HG03521 (cell line): ENCODE results near the gene CHM.
A peak's percentile ranks its signal among the peaks of the same experiment; 100 is the strongest.
"Not testable (repeated sequence)": the region's sequence is repeated elsewhere in the genome, so short reads cannot be mapped to it uniquely, and the experiment has no call there.

ENCODE experiments used
- ATAC-seq: cut with Tn5 transposase; IDR thresholded peaks from one replicate; pipeline ENCODE4 v1.9.1; 2021; ENCODE audit warnings: mild to moderate bottlenecking, moderate library complexity; ENCODE audit not compliant: unreplicated experiment

Gene CHM

DNA sequence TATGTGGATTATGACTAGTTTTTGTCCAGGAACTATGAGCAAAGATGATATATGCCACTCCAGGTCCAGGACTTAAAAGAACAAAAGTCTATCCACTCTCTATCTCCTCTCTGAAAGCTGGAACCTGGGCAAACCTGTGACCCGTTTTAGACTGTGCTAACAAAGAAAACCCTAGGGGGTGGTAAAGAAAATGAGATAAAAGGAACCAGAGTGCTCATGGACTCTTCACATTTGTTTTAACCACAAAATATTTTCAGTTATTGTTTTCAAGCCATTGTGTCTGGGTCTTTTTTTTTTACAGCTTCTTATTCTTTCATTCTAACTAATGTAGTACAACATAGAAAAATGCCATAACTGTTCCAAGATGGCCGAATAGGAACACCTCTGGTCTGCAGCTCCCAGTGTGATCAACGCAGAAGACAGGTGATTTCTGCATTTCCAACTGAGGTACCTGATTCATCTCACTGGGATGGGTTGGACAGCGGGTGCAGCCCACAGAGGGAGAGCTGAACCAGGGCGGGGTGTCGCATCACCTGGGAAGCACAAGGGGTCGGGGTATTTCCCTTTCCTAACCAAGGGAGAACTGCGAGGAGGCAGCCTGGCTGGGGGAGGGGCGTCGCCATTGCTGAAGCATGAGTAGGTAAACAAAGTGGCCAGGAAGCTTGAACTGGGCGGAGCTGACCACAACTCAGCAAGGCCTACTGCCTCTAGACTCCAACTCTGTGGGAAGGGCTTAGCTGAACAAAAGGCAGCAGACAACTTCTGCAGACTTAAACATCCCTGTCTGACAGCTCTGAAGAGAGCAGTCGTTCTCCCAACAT lies 45.1 kb downstream of the CHM start:
- peak; percentile 54 for ATAC-seq

DNA sequence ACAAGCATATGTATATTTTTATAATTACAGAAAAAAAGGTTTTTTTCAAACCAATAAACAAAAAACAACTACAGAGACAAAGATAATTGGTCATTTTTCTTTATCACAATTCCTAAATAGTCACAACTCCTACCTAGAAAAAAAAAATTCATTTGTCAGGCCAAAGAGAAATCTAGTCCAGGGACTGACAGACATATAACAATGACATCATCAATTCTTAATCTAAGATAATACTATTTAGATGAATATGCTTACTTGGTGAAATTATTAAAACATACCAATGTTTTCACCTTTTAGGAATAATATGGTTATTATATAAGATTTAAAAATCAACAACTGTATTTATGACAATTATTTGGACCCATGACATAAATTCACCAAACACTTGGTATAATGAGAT lies 48.4 kb downstream of the CHM start:
- ATAC-seq, result no peak

DNA sequence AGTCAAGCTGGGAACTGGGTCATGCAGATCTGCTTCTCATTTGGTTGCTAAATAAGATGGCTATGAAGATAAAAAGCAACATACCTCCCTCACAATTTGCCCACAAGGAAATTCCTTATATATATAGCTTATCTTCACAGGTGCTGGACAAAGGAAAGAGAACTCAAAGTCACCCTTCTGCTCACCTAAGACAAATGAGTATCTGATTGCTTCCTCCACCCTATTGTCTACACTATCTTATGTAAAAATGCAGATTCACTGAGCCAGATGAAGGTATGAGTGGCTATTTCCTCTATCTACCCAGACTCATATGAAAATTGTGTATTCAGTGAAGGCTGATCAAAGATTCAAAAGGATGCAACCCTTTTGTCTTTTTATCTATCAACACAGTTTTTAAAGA lies 50.8 kb downstream of the CHM start:
- ATAC-seq, result no peak

DNA sequence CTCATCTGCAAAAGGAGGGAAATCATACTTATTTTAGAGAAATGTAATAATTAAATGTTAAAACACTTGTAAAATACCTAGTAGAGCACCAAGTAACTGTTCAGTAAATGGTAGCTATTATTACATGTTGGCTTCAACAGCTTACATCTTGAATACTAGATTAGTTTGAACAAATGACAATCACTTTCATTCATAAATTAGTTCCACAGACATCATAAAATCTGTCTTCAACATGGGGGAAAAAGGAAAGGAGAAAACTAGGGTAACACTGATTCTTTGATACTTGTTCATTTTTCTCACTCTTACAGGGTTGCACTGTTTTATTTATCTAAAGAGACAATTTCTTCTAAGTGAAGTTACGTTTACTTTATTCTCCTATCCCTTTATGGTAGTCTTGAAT lies 51.7 kb downstream of the CHM start:
- ATAC-seq, result no peak

DNA sequence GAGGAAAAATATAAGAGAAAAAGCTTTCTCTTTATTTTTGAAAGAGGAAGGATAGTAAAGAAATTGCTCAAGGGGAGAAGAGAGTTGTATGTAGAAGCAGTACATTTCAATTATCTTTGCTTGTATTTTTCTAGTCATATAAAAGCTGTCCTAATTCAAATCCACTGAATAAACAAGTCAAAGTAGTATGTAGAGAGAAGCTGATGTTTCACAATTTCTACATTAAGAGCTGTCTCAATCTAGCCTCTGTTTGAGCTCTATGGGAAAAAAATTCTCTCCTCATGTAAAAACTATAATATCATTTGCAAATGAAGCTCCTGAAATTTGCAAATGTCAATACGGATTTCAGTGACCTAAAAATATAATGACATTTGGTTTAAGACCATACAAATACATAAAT lies 52.6 kb downstream of the CHM start:
- no peak for ATAC-seq

DNA sequence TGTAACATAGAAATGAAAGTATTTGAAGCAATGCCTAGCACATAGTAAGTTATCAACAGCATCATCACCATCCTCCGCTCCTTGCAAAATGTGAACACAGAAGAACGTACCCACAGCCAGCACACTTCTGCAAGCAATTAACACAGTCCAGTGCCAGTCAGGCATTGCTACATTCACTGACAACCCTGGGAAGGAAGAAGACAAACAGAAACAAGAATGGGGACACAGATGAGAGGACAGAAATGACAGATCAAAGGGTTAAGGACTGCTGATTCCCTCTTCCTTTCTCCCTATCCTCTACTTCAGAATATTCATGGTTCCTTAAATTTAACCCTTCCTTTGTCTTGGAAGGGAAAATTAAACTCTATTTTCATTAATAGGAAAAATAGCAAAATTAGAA lies 53.1 kb downstream of the CHM start:
- no peak for ATAC-seq

DNA sequence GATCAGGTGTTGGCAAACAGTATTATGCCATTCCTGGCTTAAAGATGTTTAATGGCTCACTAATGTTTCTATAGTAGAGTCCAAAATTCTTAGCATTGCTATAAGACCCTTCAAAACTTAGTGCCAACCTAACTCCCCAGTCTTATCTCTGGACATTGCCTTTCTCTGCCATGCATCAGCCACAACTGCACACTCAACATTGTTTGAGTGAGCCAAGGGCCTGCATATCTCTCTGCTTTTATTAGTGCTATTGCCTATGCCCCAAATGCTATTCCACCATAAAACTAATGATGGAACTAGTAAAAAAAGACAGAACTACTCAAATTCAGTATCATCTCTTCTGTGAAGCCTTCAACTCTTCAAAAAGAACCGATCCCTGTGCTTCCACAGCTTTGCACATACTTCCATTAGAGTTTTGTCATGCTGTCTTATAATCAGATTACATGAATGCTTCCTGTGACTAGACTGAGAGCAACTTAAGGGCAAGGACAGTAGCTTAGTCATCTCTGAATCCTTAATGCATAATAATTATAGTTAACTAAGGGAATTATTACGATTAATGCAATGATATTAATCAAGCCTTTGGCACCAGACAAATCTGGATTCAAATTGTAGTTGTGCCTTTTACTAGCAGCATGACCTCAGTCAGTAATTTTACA lies 53.7 kb downstream of the CHM start:
- no peak for ATAC-seq

DNA sequence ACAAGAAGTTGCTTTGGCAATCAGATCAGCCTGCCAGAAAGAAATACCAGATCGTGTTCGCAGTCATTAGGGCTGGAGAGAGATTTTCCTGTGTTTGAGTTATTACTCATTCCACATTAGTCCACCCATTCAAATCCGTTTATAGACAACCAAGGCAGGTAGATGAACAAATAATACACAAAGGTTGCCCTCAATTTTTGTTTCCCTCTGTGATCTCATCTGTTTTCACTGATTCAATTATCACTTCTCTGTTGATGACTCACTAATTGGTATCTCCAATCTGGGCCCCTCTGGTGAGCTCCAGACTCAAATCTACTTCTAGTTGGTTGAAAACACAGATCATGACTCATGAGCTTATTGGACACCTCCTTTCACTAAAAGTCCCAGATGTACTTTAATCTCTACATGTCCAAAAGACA lies 54.5 kb downstream of the CHM start:
- no peak for ATAC-seq

DNA sequence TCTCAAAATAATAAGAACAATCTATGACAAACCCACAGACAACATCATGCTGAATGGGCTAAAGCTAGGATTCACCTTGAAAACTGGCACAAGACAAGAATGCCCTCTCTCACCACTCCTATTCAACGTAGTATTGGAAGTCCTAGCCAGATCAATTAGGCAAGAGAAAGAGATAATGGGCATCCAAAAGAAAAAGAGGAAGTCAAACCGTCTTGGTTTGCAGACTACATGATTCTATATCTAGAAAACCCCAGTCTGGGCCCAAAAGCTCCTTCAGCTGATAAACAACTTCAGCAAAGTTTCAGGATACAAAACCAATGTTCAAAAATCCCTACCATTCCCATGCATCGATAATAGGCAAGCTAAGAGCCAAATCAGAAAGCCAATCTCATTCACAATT lies 59.0 kb downstream of the CHM start:
- no peak for ATAC-seq

DNA sequence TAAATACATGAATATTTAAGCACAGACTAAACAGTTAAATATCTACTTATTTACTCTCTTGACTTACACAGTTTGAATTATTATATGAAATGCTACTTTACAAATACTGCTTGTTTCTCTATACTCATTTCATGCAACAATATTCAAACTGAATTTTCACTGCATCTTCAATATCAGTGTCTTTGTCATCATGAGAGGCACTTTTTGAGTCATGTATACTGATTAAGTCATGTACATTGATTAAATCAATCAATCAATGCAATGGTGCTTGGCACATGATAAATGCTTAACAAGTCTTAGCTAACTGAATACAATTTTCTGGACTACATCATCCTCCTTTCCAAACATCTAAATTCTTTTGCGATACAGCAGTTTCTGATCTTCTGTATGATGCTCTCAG lies 67.1 kb downstream of the CHM start:
- no peak for ATAC-seq

DNA sequence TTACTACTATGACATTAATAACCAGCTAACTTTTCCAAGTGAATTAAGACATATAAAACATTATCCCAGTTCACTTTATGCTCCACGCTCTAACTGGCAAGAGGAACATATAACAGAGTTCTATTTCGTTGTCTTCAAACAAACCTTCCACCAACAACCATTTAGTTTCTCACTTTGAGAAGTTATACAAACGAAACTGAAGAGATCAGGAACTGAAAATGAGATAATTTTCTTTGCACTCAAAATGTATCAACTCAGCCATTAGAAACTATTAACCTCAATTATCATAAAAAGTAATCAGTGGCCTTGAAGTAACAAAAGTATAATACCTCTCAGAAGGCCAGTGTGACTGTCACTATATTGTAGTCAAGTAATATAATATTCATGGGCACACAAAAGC lies 70.1 kb downstream of the CHM start:
- ATAC-seq, result peak; percentile 81

DNA sequence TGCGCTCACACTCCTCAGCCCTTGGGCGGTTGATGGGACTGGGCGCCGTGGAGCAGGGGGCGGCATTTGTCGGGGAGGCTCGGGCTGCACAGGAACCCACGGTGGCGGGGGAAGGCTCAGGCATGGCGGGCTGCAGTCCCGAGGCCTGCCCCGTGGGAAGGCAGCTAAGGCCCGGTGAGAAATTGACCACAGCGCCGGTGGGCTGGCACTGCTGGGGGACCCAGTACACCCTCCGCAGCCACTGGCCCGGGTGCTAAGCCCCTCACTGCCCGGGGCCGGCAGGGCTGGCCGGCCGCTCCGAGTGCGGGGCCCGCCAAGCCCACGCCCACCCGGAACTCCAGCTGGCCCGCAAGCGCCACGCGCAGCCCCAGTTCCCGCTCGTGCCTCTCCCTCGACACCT lies 75.0 kb downstream of the CHM start:
- not testable (repeated sequence) for ATAC-seq

DNA sequence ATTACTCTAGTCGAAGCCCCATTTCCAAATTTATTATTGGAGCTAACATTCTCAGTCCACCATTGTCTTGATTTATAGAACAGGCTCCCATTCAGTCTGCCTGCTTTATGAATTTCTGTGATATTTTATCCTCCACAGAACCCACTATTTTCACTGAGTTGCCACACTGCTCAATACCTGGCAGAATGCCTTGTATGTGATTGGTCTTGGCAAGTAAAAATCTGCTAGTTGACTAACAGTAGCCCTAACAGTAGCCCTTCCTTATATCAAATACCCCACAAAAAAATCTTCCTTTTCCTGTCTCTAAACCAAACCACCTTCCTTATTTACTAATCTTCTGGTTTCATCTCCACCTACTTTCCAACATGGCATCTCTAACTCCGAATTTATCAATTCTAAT lies 82.6 kb downstream of the CHM start:
- ATAC-seq, result no peak

DNA sequence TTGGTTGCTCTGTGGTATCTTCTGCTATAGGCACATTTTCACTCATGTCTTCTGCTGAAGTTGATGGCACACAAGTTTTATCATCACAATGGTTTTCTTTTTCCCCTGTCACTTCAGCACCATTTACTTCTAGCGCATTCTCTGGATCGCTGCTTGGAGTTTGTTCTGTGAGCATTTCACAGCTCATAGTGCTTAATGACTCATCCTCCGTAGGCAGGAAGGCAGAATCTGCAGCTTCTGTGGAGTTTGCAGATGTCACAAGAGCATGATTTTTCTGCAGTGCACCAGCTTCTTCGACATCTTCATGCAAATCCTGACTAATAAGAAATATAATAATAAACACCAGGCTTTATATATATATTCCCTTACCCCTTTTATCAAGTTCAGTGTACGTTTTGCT lies 83.6 kb downstream of the CHM start:
- ATAC-seq, result no peak

DNA sequence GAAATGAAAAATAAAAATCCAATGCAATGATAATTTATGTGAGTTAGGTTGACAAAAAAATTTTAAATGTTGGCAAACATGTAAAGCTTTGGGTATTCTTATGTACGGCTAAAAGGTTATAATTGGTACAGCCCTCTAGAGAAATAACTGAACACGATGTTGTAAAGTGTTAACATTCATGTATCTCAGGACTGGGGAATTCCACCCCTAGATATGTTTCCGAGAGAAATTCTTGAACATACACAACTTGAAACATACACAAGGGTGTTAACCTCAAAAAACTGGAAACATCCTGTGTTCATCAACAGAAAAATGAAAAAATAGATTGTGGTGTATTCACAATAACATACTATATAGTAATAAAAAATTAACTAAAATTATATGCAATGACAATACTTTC lies 91.8 kb downstream of the CHM start:
- no peak for ATAC-seq

DNA sequence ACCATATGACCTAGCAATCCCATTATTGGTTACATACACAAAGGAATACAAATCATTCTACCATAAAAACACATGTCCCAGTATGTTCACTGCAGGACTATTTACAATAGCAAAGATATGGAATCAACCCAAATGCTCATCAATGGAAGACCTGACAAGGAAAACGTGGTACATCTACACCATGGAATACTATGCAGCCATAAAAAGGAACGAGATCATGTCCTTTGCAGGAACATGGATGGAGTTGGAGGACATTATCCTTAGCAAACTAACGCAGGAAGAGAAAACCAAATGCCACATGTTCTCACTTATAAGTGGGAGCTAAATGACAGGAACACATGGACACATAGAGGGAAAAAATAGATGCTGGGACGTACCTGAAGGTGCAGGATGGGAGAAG lies 102.6 kb downstream of the CHM start:
- not testable (repeated sequence) for ATAC-seq

DNA sequence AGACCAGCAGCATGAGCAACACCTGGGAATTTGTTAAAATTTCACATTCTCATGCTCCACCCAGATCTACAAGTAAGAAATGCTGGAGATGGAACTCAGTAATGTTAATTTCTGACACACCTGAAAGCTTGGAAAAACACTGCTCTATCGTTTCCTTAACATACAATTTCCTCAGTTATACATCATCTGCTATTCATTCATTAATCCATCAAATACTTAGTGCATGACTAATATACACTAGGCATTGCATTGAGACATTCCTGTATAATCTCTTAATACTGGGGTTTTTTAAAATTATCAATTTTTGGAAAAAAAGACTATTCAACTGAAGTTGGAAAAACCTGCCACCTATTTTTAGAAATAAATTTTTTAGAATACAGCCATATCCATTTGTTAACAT lies 106.1 kb downstream of the CHM start:
- no peak for ATAC-seq

DNA sequence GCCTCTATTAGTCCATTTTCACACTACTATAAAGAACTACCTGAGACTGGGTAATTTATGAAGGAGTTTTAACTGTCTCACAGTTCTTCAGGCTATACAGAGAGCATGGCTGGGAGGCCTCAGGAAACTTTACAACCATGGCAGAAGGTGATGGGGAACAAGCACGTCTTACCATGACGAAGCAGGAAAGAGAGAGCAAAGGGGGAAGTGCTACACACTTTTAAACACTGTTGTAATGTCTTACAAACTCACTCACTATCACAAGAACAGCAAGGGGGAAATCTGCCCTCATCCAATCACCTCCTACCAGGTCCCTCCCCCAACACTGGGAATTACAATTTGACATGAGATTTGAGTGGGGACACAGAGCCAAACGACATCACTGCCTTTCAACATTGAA lies 107.4 kb downstream of the CHM start:
- ATAC-seq, result not testable (repeated sequence)

DNA sequence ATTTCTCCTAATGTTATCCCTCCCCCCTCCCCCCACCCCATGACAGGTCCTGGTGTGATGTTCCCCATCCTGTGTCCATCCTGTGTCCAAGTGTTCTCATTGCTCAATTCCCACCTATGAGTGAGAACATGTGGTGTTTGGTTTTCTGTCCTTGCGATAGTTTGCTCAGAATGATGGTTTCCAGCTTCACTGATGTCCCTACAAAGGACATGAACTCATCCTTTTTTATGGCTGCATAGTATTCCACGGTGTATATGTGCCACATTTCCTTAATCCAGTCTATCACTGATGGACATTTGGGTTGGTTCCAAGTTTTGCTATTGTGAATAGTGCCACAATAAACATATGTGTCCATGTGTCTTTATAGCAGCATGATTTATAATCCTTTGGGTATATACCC lies 113.0 kb downstream of the CHM start:
- not testable (repeated sequence) for ATAC-seq

DNA sequence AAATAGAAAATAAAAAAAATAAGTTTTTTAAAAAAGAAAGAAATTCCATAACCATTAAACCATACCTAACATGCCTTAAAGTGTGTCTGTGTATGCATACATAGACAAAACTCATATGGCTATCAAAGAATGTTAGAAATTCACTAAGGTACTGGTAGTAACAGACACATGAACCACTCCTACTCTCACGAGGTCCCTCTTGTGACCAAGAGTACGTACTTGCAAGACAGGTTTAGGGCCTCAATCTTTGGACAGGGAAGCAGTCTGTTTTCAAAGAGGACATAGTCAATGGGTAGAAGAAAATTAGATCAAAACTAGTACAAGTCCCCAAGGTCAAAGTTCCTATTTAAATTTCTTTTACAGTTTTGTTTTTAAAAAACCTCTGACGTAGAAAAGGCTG lies 117.3 kb downstream of the CHM start:
- no peak for ATAC-seq

DNA sequence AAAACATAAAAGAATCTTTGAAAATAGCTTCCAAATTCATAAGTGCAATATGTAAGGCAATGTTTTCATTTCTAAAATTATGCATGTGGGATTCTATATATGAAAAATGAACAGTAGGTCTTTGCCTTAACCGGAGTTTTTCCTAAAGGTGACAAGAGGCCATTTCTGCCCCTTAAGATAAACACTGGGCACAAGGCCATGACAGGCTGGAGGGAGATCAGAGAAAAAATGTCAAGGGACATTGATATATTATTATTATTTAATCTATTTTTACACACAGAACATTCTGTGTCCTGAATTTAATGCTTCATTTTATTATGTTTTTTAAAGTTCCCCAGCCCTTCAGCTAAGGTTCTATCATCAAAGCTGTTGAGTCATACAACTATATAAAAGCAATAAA lies 118.8 kb downstream of the CHM start:
- no peak for ATAC-seq

DNA sequence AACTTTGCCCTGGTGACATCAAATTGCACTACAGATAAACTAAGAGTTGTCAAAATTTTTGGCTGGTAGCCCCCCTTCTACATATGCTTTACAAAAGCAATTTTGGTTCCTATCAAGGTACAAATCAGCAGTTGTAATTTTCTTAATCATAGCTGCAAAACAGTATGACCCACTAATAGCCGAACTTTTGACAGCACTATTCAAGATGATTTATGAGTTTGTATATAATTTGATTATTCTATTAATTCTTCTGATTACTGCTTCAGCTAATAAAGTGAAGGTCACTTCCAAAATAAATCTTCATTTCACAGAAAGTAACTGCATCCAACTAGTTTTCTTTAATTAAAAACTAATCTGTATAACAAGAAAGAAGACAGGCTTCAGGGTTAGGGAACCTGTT lies 119.6 kb downstream of the CHM start:
- ATAC-seq, result no peak

DNA sequence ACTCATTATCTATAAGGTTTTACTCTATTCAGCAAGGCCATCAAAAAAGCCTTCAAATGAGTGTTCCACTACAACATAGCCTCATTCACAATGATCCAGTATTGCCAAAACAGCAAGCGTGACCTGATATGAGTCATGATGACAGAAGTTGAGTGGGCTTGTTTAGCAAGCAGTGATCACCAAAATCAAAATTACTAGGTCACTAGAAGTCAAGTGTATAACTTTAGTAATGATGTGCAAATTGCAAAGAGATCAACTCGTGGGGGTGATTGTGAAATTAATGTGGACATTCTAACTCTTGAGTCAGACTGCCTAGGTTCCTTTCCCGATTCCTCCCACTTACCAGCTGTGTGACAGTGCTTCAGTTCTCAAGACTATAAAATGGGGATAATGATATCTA lies 124.5 kb downstream of the CHM start:
- ATAC-seq, result no peak
